HG02938 (cell line): Measurements from ENCODE around the gene GRK3.
A peak's percentile ranks its signal among the peaks of the same experiment; 100 is the strongest.
"Not testable (repeated sequence)": the region's sequence is repeated elsewhere in the genome, so short reads cannot be mapped to it uniquely, and the experiment has no call there.

ENCODE experiments used
- ATAC-seq: cut with Tn5 transposase; IDR thresholded peaks from one replicate; pipeline ENCODE4 v1.9.1; 2021; ENCODE audit warnings: mild to moderate bottlenecking, moderate library complexity; ENCODE audit not compliant: unreplicated experiment

The GRK3 gene

DNA sequence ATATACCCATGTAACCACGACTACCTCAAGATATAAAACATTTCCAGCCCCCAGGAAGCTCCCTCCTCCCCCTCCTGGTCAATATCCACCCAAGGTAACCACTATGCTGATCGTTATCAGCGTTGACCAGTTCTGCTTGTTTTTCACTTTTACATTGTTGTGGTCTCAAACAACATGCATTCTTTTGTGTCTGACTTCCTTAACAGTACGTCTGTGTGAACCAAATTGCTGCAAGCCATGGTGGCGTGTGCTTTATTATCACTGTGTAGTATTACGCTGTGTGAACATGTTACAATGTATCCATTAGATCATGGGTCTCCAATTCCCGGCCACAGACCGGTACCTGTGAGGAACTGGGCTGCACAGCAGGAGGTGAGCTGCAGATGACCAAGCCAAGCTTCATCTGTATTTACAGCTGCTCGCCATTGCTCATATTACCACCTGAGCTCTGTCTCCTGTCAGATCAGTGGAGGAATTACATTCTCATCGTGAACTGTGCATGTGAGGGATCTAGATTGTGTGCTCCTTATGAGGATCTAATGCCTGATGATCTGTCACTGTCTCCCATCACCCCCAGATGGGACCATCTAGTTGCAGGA, 15.5 kb upstream of the GRK3 start:
- no peak for ATAC-seq

DNA sequence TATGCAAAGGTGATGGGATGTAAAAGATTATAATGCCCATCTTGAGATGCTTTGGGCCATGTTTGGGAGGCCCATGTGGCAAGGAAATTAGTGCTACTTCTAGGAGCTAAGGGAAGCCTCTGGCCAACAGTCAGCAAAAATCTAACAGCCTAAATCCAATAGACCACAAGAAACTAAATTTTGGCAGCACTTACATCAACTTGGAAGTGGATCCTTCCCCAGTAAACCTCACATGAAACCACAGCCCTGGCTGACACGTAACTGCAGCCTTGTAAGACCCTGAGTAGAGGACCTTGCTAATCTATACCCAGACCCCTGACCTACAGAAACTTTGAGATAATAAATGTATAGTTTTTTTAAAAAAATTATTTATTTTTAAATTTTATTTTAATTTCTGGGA, 13.1 kb upstream of the GRK3 start:
- ATAC-seq, result no peak

DNA sequence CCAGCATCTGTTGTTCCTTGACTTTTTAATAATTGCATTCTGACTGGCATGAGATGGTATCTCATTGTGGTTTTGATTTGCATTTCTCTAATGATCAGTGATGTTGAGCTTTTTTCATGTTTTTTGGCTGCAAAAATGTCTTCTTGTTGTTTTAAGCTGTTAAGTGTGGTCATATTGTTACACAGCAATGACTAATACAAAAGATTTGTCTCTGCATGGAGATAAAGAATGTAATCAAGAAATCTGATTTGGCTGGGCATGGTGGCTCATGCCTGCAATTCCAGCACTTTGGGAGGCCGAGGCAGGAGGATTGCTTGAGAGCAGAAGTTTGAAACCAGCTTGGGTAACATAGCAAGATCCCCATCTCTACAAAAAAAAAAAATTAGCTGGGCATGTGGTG, 12.1 kb upstream of the GRK3 start:
- not testable (repeated sequence) for ATAC-seq

DNA sequence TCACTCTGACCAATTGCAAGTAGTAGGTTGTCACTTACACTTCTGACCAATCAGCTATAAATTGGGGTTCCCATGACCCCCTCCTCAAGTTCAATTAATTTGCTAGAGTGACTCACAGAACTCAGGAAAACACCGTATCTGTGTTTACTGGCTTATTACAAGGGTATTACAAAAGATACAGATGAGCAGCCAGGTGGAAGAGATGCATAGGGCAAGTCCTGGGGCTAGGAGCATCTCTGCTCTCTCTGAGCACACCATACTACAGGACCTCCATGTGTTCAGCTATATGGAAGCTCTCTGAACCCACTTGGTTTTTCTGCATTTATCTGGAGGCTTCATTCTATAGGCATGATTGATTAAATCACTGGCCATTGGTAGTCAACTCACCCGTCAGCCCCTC, 11.3 kb upstream of the GRK3 start:
- ATAC-seq, result no peak

DNA sequence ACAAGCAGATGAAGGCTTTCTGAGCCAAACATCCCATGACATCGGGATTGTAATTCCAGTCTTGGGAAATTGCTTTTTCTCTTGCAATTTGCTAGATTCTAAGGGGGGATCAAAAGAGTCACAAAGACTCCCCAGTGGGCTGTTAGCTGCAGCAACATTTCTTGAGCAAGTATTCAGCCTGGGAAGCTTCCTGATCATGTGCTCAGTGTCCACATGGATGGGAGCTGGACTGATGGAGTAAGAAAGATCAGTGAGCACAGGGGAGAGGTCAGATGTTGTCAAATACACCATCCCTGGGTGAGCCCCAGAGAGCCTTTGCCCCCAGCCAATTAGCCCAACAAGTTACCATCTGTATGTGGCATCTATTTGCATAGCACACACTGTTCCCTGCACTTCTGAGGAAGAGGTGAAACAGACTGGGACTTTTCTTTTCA, 10.2 kb upstream of the GRK3 start:
- ATAC-seq, result no peak

DNA sequence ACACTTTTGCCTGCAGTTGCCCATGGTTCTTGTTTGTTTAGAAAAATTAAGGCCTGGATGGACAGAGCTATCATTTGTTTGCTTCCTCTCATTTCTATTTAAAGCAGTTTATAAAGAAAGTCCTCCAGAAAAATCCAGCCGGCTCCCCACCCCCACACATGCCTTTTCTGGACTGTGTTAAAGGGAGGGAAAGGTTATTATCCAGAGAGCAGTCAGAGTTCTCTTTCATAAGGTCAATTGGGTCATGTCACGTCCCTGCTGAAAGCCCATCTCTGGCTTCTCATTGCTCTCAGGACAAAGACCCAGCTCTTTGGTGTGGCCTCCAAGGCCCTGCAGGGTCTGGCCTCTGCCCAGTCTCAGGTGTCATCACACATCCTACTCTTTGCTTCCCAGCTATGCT, 9.8 kb upstream of the GRK3 start:
- ATAC-seq, result no peak

DNA sequence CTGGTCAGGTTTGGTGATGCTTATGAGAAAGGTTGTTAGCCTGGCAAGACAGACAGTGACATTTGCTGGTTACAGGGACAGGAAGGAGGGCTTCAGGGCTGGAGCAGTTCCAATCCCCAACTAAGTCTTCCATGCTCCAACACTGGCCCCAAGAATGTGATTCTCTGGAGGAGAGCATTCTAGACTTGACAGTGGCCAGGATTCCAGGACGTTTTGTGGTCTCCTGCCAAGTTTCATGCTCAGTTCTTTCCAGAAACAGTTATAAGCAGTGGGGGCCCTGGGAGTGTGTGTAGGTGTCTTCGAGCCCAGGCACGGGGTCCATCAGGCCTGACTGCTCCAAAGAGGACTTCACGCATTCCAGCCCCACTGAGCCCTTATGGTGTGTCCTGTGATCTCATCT, 8.9 kb upstream of the GRK3 start:
- no peak for ATAC-seq

DNA sequence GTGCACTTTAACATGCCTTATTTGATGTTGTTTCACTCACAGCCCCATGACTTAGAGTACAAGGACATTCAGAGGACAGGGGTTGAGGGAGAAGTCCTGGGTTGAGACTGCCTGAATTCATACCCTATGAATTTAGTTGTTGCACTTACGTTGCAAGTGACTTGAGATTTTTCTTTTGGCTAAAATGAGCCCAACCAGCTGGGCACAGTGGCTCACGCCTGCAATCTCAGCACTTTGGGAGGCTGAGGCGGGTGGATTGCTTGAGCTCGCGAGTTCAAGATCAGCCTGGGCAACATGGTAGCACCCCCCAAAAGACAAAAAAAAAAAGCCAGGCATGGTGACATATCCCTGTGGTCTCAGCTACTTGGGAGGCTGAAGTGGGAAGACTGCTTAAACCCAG, 7.3 kb upstream of the GRK3 start:
- no peak for ATAC-seq

DNA sequence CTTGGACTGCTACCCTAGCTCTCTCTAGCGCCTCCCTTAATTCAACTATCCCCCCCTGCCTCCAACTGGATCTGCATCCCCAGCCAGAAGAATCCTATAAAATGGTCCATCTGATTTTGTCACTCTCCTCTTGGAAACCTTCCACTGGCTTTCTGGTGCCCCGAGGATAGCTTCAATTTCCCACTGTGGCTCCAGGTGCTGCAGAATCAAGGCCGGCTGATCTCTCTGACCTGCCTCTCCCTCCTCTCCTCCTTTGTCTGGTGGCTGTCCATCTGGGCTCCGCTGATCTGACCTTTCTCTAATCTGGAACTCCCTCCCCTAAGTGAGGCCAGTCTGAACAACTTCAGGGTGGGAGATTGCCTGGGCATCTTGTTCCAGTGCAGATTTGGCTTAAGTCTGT, 6.1 kb upstream of the GRK3 start:
- ATAC-seq, result no peak

DNA sequence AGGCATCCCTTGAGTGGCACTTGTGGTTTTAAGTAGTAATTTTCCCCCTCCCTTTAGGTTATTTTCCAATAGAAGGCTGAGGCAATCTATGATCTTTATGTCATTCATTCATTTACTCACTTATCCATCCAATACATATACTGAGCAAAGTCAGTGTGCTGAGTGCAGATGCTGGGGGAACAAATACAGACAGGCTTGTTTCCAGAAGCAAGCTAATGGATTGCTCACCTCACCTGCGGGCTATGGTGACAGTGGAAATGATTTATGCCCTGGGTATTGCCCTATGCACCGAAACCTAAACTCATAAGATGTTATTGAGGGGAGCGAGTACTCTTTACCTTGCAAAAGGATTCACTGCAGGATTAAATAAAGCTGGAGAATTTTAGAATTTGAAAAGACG, 4.6 kb upstream of the GRK3 start:
- not testable (repeated sequence) for ATAC-seq

DNA sequence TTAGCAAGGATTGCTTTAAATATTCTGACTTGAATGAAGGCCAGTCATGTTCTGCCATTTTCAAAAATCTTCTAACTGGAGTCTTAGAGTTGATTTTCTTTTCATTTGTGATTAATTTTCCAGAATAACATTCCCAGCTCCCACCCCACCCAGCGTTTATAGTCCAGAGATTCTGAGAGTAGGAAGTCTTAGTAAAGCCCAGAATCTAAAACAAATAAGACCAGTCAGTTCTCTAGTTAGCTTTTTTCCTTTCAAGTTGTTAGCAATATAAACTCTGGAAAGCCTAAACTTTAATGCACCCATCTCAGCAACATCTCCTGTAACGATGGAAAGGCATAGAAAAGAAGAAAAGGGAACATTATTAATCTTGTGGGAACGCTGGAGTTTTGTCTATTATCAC, 3.3 kb upstream of the GRK3 start:
- ATAC-seq, result not testable (repeated sequence)

DNA sequence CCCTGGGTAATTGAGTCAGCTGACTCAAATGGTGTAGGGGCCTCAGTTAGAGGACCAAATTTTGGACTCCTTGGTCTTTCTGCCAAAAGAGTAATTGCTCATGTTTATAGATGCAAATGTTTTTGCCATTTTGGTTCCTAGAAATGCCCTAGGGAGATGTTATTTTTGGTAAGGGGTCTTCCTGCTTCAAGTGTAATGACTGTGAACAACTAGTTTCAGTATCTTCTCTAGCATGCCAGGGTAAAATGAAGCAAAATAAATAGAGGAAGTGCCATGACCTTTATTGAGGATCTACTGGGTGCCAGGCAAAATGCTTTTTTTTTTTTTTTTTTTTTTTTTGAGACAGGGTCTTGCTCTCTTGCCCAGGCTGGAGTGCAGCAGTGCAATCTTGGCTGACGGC, 2.5 kb upstream of the GRK3 start:
- ATAC-seq, result not testable (repeated sequence)

DNA sequence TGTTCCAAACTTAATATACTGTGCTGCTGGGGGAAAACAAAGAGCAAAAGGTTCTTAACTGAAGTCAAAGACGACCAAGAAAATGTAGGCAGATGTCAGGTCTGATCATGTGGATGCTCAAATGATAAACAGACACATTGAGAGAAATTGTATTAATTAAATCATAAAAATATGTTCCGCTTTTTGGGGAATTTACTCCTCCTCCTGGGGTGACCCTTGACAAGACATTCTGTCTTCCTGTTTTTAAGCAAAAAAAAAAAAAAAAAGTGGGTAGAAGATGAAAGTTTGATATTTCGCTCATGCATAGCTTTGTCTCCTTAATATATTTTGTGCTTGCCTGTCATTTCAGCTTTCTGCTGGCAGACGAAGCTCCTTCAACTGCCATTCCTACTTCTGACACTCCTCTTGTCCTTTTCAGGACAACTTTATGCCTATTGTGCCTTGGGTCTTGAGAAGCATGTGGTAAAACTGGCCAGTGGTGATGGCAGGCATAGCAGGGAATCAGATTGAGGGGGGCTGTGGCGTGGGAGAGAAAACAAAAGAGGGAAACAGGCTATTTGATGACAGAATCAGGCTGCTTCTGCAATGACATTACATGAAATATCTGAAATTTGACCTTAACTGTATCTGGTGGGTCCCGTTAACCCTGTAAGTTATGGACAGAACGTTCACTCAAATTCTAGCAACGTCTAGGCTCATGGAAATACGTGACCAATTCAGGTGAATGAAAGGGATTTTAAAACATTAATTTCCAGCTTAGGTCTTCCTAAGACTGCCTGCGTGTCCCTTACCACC, 1.3 kb upstream of the GRK3 start:
- not testable (repeated sequence) for ATAC-seq

DNA sequence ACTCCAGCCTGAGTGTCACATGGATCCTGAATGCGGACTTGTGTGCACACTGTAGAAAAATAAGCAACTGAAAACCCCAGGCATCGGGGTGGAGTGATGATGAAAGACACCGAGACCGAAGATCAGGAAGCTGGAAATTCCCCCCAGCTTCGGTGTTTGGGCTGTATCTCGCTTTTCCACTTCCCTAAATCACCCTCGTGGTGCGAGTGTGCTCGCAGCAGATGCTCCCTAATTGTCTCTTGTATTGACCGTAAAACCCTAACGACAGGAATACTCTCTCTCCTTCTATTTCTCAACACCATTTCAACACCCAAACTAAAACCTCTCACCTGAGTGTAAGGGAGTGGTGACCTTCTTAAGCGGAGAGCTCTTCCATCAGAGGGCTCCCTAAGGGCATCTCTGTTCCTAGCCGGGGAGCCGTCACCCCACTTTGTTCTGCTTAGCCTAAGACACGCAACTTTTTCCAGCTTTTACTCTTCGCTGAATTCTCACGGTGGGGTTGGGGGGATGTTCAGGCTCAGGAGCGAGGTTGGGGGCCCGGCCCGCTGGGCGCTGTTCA, 635 bp upstream of the GRK3 start:
- no peak for ATAC-seq

DNA sequence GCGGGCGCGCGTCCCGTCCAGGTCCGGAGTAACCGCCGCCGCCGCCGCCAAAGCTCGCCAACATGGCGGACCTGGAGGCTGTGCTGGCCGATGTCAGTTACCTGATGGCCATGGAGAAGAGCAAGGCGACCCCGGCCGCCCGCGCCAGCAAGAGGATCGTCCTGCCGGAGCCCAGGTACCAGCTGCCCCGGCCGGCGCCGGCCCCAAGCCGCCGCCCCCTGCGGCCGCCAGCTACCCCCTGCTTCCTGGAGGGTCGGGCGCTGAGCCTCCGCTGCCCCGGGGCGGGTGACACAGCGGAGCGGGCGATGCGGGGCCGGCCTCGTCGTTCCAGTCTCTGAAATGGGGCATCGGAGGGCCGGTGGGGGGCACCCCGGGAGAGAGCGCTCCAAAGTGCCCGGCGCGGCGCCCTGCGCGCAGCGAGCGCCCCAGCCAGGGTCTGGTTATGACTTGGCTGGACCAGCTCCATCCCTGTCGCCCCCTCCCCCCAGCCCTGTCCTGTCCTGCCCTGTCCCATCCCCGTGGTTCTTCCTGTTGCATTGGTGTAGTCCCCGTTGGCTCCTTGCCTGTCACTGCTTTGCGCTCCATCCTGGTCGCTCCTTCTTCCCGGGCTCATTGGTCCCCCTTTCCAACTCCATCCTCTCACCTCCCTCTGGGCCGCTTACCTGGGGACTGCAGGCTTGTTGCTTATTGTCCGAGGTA, 653 bp downstream of the GRK3 start:
- ATAC-seq, result peak; percentile 14

DNA sequence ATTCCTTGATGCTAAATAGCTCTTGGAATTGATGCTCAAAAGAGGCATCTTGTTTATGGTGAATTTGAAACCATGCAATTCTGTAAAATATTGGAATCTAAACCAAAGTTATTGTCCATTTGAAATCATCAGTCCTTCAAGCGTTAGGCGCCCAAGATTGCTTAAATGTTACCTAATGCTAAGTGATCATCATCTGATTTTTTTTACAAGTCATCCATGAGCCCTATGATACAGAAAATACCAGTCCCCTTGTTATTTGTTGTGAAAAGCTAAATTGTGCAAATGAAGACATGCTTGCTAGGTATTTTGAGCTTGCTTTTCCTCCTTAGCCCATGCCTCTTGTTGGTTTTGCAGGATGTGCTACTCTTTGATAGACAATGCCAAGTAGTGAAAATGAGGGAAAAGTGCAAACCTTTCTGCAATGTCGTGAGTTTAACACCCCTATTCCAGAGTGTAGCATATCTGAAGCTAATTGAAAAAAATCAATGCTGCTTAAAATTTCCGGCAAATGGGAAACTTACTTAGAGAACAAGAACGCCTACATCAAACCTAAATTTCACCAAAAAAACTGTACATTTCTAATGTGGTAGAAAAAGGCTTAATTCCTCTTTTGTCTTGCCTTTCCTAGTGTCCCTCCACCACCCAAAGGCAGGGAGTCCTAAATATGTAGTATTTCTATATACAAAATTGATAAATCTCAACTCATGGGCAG, 1.9 kb downstream of the GRK3 start:
- no peak for ATAC-seq

DNA sequence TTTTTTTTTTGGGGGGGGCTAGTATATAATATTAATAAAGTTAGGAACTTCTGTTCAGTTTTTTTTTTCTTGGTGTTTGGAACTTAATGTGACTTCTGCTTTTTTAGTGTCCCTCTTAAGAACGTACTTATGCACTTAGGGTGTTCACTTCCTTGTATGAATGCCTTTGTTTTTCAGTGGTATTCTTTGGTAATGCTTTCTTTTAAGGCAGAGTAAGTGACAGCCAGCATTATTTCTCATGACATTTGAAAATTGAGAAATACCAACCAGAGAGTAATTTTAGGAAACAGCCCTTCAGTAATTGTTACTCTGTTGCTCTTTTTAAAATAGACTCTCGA, 2.4 kb downstream of the GRK3 start:
- ATAC-seq, result no peak

DNA sequence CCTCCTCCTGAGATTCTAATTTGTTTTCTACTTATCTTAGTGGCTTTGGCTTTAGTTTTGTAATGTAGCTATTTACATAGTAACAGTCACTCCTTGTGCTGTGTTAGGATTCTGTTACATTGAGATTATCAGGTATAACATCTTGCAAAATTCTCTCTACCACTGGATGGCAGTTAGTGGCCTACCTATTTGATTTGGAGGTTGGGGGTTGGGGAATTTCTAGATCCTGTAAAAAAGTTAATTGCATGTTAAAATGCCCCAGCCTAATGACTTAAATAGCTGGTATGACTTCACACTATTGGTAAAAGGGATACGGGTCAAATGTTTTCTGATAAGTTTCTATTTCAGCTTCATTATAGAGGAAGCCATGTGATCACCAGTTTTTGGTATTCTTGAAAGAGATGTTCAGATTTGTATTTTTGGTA, 2.8 kb downstream of the GRK3 start:
- no peak for ATAC-seq

DNA sequence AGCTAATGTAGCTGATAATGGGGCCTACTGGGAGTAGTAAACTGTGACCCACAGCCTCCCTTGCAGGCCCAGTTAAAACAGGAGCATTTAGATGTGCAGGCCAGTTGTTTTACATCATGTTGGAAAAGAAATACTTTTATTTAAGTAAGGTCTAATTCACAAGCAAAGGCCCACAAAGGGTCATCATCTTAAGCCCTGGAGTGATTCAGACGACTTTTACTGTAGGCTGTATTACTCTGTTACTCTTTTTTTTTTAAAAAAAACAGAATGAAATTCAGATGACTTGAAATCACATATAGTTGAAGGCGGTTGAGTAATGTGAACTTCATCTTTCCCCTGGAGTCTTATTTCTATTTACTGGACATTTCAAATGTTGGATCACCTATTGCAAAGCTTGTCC, 3.6 kb downstream of the GRK3 start:
- not testable (repeated sequence) for ATAC-seq

DNA sequence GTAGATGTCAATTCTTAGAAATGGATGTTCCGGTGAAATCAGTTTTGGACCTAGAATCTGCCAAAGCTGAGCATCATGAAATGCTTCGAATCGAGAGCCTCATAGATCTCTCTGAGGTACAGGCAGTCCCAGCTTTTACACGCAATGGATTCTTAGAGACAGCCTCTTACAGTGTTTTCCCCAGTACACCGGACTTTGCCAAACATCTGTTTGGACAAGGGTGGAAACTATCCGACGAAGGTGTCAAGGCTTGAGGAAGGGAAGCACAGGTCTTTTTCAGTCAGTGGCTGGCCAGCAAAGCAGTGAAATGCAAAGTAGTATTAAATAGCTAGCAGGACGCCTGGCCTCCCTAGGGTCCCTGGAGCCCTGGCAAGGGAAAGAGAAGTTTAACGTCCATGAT, 4.9 kb downstream of the GRK3 start:
- no peak for ATAC-seq

DNA sequence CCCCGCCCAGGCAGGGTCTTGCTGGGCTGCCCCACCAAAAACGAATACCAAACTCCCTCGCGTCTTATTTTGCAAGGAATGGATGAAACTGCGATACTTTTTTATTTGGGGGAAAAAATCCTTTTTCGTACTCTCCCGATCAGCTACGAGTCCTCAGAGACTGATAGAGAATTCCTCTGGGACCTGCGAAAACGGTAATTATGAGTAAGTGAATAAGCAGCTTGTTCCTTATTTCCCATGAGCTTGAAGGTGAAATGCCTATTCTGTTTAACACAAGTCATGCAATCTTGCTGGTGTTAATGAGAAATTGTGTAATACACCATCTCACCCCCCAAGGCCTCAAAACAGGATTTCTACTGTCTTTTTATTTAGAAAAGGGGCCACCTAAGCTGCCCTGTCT, 5.5 kb downstream of the GRK3 start:
- no peak for ATAC-seq
